Activated T-cell treated with anti-CD3 and anti-CD28 coated beads for 48 hours (primary cell): ENCODE data around the gene HOXA2.

Source experiments
- DNase-seq: peaks from one replicate; pipeline ENCODE4 v3.0.0-alpha.2; 2020; ENCODE audit warnings: low read depth

Gene HOXA2

GRCh38 chr7:27141137-27141922 lies 38.8 kb upstream of the HOXA2 start:
- DNase-seq, result no peak

- DNase-seq, result no peak
These were observed 37.8 kb upstream of the HOXA2 start for GRCh38 chr7:27140126-27140857.

GRCh38 chr7:27139334-27140125 lies 37.0 kb upstream of the HOXA2 start:
- no peak for DNase-seq

GRCh38 chr7:27138985-27139333 lies 36.5 kb upstream of the HOXA2 start:
- no peak for DNase-seq

- DNase-seq, result no peak
These were observed 36.0 kb upstream of the HOXA2 start for GRCh38 chr7:27138472-27138871.

- no peak for DNase-seq
These were observed 35.3 kb upstream of the HOXA2 start for GRCh38 chr7:27137640-27138315.

GRCh38 chr7:27134392-27134791 lies 31.9 kb upstream of the HOXA2 start:
- DNase-seq, result no peak

GRCh38 chr7:27133409-27134231 lies 31.1 kb upstream of the HOXA2 start:
- DNase-seq, result no peak

GRCh38 chr7:27132978-27133377 lies 30.5 kb upstream of the HOXA2 start:
- DNase-seq, result no peak

- DNase-seq, result no peak
These were observed 29.7 kb upstream of the HOXA2 start for GRCh38 chr7:27132214-27132613.

GRCh38 chr7:27131390-27131819 lies 28.9 kb upstream of the HOXA2 start:
- no peak for DNase-seq

GRCh38 chr7:27130540-27131389 lies 28.3 kb upstream of the HOXA2 start, which contains the start of gene HOXA4:
Gene HOXA4, minus strand, starts transcription at chr7:27130757. Its CDS starts 24 bp downstream, at chr7:27130733.
- DNase-seq, result peak; percentile 57

GRCh38 chr7:27129729-27130539 lies 27.5 kb upstream of the HOXA2 start:
- DNase-seq, result no peak

- no peak for DNase-seq
These were observed 26.6 kb upstream of the HOXA2 start for GRCh38 chr7:27128776-27129728.

GRCh38 chr7:27128034-27128433 lies 25.6 kb upstream of the HOXA2 start:
- DNase-seq, result no peak

- DNase-seq, result no peak
These were observed 24.3 kb upstream of the HOXA2 start for GRCh38 chr7:27126596-27127327.

- DNase-seq, result no peak
These were observed 23.5 kb upstream of the HOXA2 start for GRCh38 chr7:27125986-27126394.
